GM23248 (cell line): ENCODE measurements around the gene RBMXL2.

Experiments
- EZH2 ChIP-seq: fragments of 200-600 bp; sonication (generic); IDR thresholded peaks from 2 replicates; pipeline ENCODE4 v1.6.1; 2018; ENCODE audit warnings: antibody characterized with exemption, mild to moderate bottlenecking; ENCODE audit not compliant: insufficient read depth, poor library complexity, severe bottlenecking
- EZH2phosphoT487 ChIP-seq: fragments of 200-600 bp; sonication (generic); IDR thresholded peaks from 2 replicates; pipeline ENCODE4 v1.6.1; 2018; ENCODE audit warnings: antibody characterized with exemption, moderate library complexity, mild to moderate bottlenecking, low read depth; ENCODE audit not compliant: insufficient read depth

DNA sequence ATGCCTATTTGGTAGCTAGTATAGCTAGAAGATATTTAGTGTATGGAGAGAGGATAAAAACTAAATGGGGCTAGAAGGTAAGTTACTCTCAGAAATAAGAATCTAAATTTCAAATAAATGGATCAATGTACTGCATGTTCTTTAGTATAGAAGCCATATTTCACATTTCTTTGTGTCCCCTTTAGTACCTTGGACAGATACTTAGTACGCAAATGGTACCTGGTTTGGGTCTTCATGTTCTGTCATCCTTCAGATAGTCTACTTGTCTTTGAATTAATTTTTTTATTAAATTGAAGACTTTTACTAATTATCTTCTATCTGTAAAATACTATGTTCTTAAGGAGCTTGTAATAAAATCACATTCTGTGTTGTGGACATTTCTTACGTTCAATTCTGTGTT, 26.3 kb upstream of the RBMXL2 start:
- TF ChIP-seq EZH2phosphoT487: no peak
- TF ChIP-seq EZH2: no peak
